ENCODE results near the gene ZNF609. TPM values are rescaled to one million over a fixed set of nuclear protein-coding genes. Genes with fewer than 3 reads are reported as not detected.

Gene ZNF609
- total RNA-seq, 2 donors from 2014 or later = 13.4 to 23.7 TPM

DNA sequence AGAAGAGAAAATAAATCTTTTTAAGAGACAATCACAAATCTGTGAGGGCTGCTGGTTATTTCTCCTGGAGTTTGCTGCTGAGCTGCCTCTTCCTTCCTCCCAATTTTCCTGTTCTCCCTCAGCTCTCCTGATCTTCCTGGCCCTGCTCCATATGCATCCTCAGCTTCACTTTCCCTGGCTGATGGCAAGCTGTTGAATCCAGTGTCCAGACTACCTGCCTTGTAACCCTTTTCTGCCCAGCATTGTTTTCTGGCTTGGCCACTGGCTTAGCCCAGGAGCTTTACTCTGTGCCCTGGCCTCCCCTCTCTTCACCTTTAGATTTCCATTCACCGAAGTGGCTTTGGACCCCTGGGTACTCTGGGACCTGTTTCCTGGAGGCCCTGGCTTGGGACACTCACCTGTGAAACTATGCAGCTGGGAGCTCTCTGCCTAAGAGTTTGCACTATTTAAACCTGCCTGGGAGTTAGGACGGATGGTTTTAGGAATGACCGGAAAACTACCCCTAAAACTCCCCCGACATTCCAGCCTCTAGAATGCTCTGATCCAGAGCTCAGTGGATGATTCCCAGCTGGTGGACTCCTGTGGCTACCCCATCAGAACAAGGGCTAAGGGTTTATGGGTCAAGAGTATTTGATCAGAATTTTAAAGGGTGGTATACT, 225.0 kb downstream of the ZNF609 start:
- TF ChIP-seq, protein P1, sequence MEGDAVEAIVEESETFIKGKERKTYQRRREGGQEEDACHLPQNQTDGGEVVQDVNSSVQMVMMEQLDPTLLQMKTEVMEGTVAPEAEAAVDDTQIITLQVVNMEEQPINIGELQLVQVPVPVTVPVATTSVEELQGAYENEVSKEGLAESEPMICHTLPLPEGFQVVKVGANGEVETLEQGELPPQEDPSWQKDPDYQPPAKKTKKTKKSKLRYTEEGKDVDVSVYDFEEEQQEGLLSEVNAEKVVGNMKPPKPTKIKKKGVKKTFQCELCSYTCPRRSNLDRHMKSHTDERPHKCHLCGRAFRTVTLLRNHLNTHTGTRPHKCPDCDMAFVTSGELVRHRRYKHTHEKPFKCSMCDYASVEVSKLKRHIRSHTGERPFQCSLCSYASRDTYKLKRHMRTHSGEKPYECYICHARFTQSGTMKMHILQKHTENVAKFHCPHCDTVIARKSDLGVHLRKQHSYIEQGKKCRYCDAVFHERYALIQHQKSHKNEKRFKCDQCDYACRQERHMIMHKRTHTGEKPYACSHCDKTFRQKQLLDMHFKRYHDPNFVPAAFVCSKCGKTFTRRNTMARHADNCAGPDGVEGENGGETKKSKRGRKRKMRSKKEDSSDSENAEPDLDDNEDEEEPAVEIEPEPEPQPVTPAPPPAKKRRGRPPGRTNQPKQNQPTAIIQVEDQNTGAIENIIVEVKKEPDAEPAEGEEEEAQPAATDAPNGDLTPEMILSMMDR (IDR thresholded peaks at IDR 0.05) = no peak
- Histone ChIP-seq H3K36me3 (peaks cover 57% of the 10 kb centered on the region), H3K4me1 (peaks cover 0 to 50% of the 10 kb centered on the region in 2 donors), H3K27ac (no peak overlapping the region), H3K27me3 (no peaks in the 10 kb centered on the region), H3K4me3 (no peak overlapping the region), H3K9me3 (no peaks in the 10 kb centered on the region)
- DNase-seq (ENCODE audit: low spot score) = no peak

DNA sequence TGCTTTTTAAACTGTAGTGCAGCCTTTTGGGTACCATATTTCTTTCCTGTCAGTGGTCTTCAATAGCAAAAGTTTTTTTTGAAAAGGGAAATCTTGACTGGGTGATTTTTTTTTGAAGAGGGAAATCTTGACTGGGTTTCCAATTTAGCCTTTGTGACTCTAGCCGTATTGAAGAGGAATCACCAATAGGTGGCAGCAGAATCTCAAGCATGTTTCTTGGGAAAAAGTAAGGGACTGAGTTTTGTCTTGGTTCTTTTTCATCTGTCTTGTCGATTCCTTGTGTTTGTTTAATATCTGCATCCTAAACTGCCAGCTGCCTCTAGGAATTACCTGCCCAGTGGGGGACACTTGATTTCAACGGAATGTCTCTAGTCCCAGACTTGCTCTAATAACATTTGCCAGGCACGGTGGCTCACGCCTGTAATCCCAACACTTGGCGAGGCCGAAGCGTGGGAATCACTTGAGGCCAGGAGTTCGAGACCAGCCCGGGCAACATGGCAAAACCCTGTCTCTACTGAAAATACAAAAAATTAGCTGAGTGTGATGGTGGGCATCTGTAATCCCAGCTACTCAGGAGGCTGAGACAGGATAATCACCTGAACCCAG, 225.9 kb downstream of the ZNF609 start:
- Histone ChIP-seq H3K4me3 (no peak overlapping the region), H3K9me3 (no peaks in the 10 kb centered on the region), H3K4me1 (peaks cover 0 to 56% of the 10 kb centered on the region in 2 donors), H3K27ac (peak overlapping the region in 1 of 2 donors; percentile 10), H3K36me3 (peaks cover 57% of the 10 kb centered on the region), H3K27me3 (no peaks in the 10 kb centered on the region)
- TF ChIP-seq, protein P1 (IDR thresholded peaks at IDR 0.05) = peak; percentile 34 to 76
- DNase-seq (ENCODE audit: low spot score) = no peak

DNA sequence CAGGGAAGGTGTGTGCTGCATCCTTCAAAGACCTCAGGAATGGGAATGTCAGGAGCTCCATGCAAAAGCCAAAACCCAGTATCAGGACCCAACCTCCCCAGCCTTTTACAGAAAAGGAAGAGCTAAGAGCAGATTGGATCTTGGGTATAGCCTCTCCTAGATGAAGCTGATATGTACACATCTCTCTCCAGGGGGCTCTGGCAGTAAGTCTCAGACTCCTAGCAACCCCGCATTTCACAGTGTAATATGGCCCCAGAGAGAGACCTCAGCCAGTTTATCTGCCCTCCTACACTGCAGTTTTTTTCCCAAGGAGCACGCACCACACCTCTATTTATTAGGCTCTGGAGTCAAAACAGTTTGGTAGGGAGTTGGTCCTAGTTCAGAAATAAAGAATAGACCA, 226.8 kb downstream of the ZNF609 start:
- H3K36me3 ChIP-seq = peaks cover 47% of the 10 kb centered on the region
- DNase-seq (ENCODE audit: low spot score) = no peak
- H3K27me3 ChIP-seq = no peaks in the 10 kb centered on the region
- TF ChIP-seq, protein P1 (IDR thresholded peaks at IDR 0.05) = no peak
- no peak overlapping the region for H3K4me3 ChIP-seq
- peak overlapping the region; percentile 10 to 38 for H3K27ac ChIP-seq
- H3K4me1 ChIP-seq = peaks cover 0 to 56% of the 10 kb centered on the region in 2 donors
- H3K9me3 ChIP-seq = no peaks in the 10 kb centered on the region

DNA sequence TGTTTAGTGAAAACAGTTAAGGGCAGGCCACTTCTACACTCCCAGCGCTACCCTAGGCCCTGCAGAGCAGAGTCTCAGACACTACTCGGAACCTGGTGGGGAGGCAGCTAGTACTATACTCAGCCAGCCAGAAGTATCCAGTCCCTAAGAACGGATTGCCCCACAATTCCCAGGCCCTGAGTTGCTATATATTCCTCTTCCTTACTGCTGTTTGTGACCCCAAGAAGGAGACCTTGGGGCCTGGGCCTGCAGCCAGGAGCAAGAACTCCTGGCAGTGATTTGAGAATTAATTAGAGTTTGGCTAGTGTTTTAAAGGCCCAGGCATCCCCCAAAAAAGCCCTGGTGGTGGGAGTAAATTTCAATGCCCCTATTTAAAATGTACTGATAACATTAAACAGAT, 227.3 kb downstream of the ZNF609 start:
- Histone ChIP-seq H3K9me3 (no peaks in the 10 kb centered on the region), H3K27ac (peak overlapping the region; percentile 25 to 38), H3K36me3 (peaks cover 47% of the 10 kb centered on the region), H3K4me1 (peaks cover 0 to 56% of the 10 kb centered on the region in 2 donors), H3K4me3 (no peak overlapping the region), H3K27me3 (no peaks in the 10 kb centered on the region)
- no peak for DNase-seq (ENCODE audit: low spot score)
- TF ChIP-seq, protein P1 (IDR thresholded peaks at IDR 0.05) = no peak

DNA sequence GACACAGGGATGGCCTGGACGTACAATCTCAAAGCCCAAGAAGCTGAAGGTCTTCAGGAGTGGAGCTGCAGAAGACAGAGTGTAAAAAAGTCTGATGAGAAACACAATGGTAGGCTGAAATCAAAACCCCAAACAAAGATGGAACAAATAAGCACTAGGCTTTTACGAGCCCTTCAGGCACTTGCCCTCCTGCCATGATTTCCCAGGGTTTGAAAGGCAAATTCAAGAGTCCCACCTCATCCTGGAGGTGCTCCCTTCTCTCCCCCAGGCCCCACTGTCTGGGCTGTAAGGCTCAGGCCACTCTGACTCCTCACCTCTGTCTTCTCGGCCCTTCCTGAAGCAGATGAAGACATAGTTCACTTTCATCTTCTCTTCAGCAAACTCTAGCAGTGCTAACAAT, 228.4 kb downstream of the ZNF609 start:
- Histone ChIP-seq H3K27ac (peak overlapping the region; percentile 14 to 29), H3K4me3 (no peak overlapping the region), H3K27me3 (no peaks in the 10 kb centered on the region), H3K4me1 (peaks cover 0 to 58% of the 10 kb centered on the region in 2 donors), H3K9me3 (no peaks in the 10 kb centered on the region), H3K36me3 (peaks cover 45% of the 10 kb centered on the region)
- DNase-seq (ENCODE audit: low spot score) = no peak
- TF ChIP-seq, protein P1 (IDR thresholded peaks at IDR 0.05) = no peak
